GM23338 (cell line): ENCODE data around the gene MYO18B.

Experiments
- CREB1 ChIP-seq: fragments of 250-450 bp; sonication (Bioruptor Pico); IDR thresholded peaks from 2 replicates; pipeline ENCODE4 v1.5.0; 2020; ENCODE audit warnings: low read depth, mild to moderate bottlenecking, moderate library complexity
- EZH2 ChIP-seq: fragments of 200-600 bp; sonication (generic); IDR thresholded peaks from one replicate; pipeline ENCODE4 v1.8.0; 2017; ENCODE audit warnings: antibody characterized with exemption, mild to moderate bottlenecking, low read depth; ENCODE audit not compliant: unreplicated experiment
- EZH2phosphoT487 ChIP-seq: fragments of 200-600 bp; sonication (generic); IDR thresholded peaks from one replicate; pipeline ENCODE4 v1.8.1; 2018; ENCODE audit warnings: antibody characterized with exemption; ENCODE audit not compliant: unreplicated experiment
- POLR2AphosphoS5 ChIP-seq: IDR thresholded peaks from 2 replicates; pipeline ENCODE4 v1.6.1; 2016; ENCODE audit warnings: antibody characterized with exemption, low read depth
- TF ChIP-seq, protein P1 (sequence below), 2 experiments: fragments of 200-600 bp in 1 of 2; sonication (generic) in 1 of 2; conservative IDR thresholded peaks; 2 replicates each; pipeline versions ENCODE4 v1.5.1 to v1.6.1; 2016 to 2017; ENCODE audit warnings: antibody characterized with exemption in 2 of 2, low read depth in 2 of 2, mild to moderate bottlenecking in 2 of 2, moderate library complexity in 1 of 2
- TF ChIP-seq, protein P2 (sequence below): fragments of 250-450 bp; sonication (Bioruptor Pico); IDR thresholded peaks from 2 replicates; pipeline ENCODE4 v1.5.0; 2020; ENCODE audit warnings: mild to moderate bottlenecking, moderate library complexity
- TF ChIP-seq, protein P3 (sequence below): IDR thresholded peaks from one replicate; pipeline ENCODE4 v1.6.1; 2018; ENCODE audit warnings: antibody characterized with exemption; ENCODE audit not compliant: unreplicated experiment

DNA sequence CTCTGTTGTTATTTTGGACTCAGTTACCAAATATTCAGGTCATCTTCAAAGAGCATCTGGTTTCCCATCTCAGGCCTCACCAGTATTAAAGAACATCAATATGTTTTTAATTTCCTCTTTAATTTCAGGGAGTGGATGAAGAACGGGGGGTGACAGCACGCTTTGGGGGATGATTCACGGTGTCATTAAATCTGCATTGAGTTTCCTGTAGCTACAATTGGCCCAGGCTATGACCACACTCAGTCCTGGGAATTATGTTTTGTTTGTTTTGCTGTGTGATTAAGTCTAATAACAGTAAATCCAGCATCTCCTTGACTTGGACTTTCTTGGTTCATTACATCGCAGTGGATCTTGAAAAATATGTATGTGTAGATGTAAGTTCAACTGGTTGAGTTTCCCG lies 277.6 kb downstream of the MYO18B start:
- TF ChIP-seq, protein P1, sequence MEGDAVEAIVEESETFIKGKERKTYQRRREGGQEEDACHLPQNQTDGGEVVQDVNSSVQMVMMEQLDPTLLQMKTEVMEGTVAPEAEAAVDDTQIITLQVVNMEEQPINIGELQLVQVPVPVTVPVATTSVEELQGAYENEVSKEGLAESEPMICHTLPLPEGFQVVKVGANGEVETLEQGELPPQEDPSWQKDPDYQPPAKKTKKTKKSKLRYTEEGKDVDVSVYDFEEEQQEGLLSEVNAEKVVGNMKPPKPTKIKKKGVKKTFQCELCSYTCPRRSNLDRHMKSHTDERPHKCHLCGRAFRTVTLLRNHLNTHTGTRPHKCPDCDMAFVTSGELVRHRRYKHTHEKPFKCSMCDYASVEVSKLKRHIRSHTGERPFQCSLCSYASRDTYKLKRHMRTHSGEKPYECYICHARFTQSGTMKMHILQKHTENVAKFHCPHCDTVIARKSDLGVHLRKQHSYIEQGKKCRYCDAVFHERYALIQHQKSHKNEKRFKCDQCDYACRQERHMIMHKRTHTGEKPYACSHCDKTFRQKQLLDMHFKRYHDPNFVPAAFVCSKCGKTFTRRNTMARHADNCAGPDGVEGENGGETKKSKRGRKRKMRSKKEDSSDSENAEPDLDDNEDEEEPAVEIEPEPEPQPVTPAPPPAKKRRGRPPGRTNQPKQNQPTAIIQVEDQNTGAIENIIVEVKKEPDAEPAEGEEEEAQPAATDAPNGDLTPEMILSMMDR (conservative IDR thresholded peaks at IDR 0.05; ENCODE audit: low read depth in 2 of 2) = no peak
- no peak for TF ChIP-seq POLR2AphosphoS5
- TF ChIP-seq, protein P2, sequence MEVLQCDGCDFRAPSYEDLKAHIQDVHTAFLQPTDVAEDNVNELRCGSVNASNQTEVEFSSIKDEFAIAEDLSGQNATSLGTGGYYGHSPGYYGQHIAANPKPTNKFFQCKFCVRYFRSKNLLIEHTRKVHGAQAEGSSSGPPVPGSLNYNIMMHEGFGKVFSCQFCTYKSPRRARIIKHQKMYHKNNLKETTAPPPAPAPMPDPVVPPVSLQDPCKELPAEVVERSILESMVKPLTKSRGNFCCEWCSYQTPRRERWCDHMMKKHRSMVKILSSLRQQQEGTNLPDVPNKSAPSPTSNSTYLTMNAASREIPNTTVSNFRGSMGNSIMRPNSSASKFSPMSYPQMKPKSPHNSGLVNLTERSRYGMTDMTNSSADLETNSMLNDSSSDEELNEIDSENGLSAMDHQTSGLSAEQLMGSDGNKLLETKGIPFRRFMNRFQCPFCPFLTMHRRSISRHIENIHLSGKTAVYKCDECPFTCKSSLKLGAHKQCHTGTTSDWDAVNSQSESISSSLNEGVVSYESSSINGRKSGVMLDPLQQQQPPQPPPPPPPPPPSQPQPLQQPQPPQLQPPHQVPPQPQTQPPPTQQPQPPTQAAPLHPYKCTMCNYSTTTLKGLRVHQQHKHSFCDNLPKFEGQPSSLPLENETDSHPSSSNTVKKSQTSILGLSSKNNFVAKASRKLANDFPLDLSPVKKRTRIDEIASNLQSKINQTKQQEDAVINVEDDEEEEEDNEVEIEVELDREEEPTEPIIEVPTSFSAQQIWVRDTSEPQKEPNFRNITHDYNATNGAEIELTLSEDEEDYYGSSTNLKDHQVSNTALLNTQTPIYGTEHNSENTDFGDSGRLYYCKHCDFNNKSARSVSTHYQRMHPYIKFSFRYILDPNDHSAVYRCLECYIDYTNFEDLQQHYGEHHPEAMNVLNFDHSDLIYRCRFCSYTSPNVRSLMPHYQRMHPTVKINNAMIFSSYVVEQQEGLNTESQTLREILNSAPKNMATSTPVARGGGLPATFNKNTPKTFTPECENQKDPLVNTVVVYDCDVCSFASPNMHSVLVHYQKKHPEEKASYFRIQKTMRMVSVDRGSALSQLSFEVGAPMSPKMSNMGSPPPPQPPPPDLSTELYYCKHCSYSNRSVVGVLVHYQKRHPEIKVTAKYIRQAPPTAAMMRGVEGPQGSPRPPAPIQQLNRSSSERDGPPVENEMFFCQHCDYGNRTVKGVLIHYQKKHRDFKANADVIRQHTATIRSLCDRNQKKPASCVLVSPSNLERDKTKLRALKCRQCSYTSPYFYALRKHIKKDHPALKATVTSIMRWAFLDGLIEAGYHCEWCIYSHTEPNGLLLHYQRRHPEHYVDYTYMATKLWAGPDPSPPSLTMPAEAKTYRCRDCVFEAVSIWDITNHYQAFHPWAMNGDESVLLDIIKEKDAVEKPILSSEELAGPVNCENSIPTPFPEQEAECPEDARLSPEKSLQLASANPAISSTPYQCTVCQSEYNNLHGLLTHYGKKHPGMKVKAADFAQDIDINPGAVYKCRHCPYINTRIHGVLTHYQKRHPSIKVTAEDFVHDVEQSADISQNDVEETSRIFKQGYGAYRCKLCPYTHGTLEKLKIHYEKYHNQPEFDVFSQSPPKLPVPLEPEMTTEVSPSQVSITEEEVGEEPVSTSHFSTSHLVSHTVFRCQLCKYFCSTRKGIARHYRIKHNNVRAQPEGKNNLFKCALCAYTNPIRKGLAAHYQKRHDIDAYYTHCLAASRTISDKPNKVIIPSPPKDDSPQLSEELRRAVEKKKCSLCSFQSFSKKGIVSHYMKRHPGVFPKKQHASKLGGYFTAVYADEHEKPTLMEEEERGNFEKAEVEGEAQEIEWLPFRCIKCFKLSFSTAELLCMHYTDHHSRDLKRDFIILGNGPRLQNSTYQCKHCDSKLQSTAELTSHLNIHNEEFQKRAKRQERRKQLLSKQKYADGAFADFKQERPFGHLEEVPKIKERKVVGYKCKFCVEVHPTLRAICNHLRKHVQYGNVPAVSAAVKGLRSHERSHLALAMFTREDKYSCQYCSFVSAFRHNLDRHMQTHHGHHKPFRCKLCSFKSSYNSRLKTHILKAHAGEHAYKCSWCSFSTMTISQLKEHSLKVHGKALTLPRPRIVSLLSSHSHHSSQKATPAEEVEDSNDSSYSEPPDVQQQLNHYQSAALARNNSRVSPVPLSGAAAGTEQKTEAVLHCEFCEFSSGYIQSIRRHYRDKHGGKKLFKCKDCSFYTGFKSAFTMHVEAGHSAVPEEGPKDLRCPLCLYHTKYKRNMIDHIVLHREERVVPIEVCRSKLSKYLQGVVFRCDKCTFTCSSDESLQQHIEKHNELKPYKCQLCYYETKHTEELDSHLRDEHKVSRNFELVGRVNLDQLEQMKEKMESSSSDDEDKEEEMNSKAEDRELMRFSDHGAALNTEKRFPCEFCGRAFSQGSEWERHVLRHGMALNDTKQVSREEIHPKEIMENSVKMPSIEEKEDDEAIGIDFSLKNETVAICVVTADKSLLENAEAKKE (CRISPR knock-in tag) = no peak
- no peak for TF ChIP-seq EZH2phosphoT487
- no peak for TF ChIP-seq EZH2
- TF ChIP-seq, protein P3, sequence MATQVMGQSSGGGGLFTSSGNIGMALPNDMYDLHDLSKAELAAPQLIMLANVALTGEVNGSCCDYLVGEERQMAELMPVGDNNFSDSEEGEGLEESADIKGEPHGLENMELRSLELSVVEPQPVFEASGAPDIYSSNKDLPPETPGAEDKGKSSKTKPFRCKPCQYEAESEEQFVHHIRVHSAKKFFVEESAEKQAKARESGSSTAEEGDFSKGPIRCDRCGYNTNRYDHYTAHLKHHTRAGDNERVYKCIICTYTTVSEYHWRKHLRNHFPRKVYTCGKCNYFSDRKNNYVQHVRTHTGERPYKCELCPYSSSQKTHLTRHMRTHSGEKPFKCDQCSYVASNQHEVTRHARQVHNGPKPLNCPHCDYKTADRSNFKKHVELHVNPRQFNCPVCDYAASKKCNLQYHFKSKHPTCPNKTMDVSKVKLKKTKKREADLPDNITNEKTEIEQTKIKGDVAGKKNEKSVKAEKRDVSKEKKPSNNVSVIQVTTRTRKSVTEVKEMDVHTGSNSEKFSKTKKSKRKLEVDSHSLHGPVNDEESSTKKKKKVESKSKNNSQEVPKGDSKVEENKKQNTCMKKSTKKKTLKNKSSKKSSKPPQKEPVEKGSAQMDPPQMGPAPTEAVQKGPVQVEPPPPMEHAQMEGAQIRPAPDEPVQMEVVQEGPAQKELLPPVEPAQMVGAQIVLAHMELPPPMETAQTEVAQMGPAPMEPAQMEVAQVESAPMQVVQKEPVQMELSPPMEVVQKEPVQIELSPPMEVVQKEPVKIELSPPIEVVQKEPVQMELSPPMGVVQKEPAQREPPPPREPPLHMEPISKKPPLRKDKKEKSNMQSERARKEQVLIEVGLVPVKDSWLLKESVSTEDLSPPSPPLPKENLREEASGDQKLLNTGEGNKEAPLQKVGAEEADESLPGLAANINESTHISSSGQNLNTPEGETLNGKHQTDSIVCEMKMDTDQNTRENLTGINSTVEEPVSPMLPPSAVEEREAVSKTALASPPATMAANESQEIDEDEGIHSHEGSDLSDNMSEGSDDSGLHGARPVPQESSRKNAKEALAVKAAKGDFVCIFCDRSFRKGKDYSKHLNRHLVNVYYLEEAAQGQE = no peak
- no peak for TF ChIP-seq CREB1 (CRISPR knock-in tag)
